SK-N-SH treated with all-trans-retinoic acid at 6 μM for 48 hours (cell line): ENCODE measurements around the gene GRIK2.

Experiments used
- BACH2 ChIP-seq: fragments of 250-450 bp; sonication (Bioruptor Pico); IDR thresholded peaks from 2 replicates; pipeline ENCODE4 v1.9.0; 2021; ENCODE audit warnings: mild to moderate bottlenecking, borderline replicate concordance
- CREB5 ChIP-seq: fragments of 250-450 bp; sonication (Bioruptor Pico); IDR thresholded peaks from 2 replicates; pipeline ENCODE4 v1.5.1; 2020; ENCODE audit warnings: low read depth, mild to moderate bottlenecking, moderate library complexity
- SNAI2 ChIP-seq: fragments of 250-450 bp; sonication (Bioruptor Pico); IDR thresholded peaks from 2 replicates; pipeline ENCODE4 v1.5.0; 2020; ENCODE audit warnings: mild to moderate bottlenecking, moderate library complexity
- ZNF565 ChIP-seq: fragments of 450-650 bp; formaldehyde crosslinking; conservative IDR thresholded peaks from 2 replicates; pipeline ENCODE4 v1.5.0; 2020; ENCODE audit warnings: low read depth, mild to moderate bottlenecking, moderate library complexity

DNA sequence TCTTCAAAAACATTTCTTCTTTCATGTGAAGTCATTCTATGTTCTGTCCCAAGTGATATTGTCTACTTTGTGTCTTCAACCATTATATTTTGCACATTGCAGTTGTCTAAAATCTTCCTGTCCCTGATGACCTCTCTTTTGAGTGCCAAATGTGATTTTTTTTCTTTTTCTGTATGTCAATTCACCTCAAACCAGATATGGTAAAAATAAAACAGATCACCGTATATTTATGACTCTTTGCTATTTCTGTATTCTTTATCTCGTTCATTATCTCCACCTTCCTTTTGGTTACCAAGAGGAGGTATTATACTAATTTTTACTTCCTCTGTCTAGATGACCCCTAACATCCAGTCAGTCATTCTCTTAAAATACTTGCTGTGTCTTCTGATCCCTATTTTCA, 165.2 kb downstream of the GRIK2 start:
- TF ChIP-seq SNAI2: no peak
- no peak for TF ChIP-seq ZNF565
- no peak for TF ChIP-seq BACH2 (CRISPR knock-in tag)
- TF ChIP-seq CREB5 (CRISPR knock-in tag): no peak
